HFFc6 (cell line): ENCODE data around the gene WDR90. TPM values are rescaled to one million over a fixed set of nuclear protein-coding genes. Genes with fewer than 3 reads are reported as not detected.
A peak's percentile ranks its signal among the peaks of the same experiment; 100 is the strongest.

Source experiments
- DNase-seq: peaks from one replicate; pipeline ENCODE4 v3.0.0-alpha.2; 2018
- H3K27ac Mint-ChIP-seq: 2 replicates; pipeline ENCODE4 v1.8.0; 2020; ENCODE audit warnings: mild to moderate bottlenecking, mixed read lengths
- H3K27me3 Mint-ChIP-seq: 2 replicates; pipeline ENCODE4 v1.8.0; 2021; ENCODE audit warnings: mild to moderate bottlenecking, moderate library complexity, mixed read lengths; ENCODE audit not compliant: insufficient read depth
- H3K36me3 Mint-ChIP-seq: 2 replicates; pipeline ENCODE4 v1.8.0; 2021; ENCODE audit warnings: low read depth, mixed read lengths
- H3K4me1 Mint-ChIP-seq: 2 replicates; pipeline ENCODE4 v1.8.0; 2020; ENCODE audit warnings: low read depth, mixed read lengths
- H3K4me3 Mint-ChIP-seq: 2 replicates; pipeline ENCODE4 v1.8.0; 2020; ENCODE audit warnings: mild to moderate bottlenecking, moderate library complexity, mixed read lengths
- H3K9me3 Mint-ChIP-seq: 2 replicates; pipeline ENCODE4 v1.8.0; 2020; ENCODE audit warnings: mild to moderate bottlenecking, mixed read lengths
- CTCF ChIP-seq: fragments of 200-600 bp; sonication (generic); IDR thresholded peaks from 2 replicates; pipeline ENCODE4 v1.5.0; 2021; ENCODE audit warnings: antibody characterized with exemption, mild to moderate bottlenecking
- total RNA-seq, 6 experiments: library from RNA; stranded (reverse); fragmentation: NEBNext Ultra II Directional; extraction: Animal tissue kit (Norgen Biotek cat#: 25700); gene quantifications; 2 replicates in 1 of 6; 3 replicates in 5 of 6; pipeline ENCODE4 v1.2.3, GENCODE V29; 2021

Gene WDR90
- total RNA-seq, 6 experiments from 2014 or later, result 11.6 to 19.0 (median 17.7) TPM

GRCh38 chr16:634996-635395 lies 14.2 kb upstream of the WDR90 start:
- peak overlapping the region; percentile 62 for H3K4me3 Mint-ChIP-seq
- no peak for TF ChIP-seq CTCF
- no peaks in the 10 kb centered on the region for H3K4me1 Mint-ChIP-seq
- H3K27me3 Mint-ChIP-seq, result peaks cover 8% of the 10 kb centered on the region
- 0 out of 2 replicates have a peak, but pooled peaks cover 4% of the 10 kb centered on the region for H3K9me3 Mint-ChIP-seq
- H3K27ac Mint-ChIP-seq, result no peak overlapping the region
- DNase-seq, result no peak
- no peaks in the 10 kb centered on the region for H3K36me3 Mint-ChIP-seq

- H3K9me3 Mint-ChIP-seq, result 0 out of 2 replicates have a peak, but pooled peaks cover 4% of the 10 kb centered on the region
- H3K36me3 Mint-ChIP-seq, result no peaks in the 10 kb centered on the region
- no peak overlapping the region for H3K27ac Mint-ChIP-seq
- no peak for TF ChIP-seq CTCF
- H3K4me3 Mint-ChIP-seq, result peak overlapping the region; percentile 90
- H3K27me3 Mint-ChIP-seq, result peaks cover 8% of the 10 kb centered on the region
- H3K4me1 Mint-ChIP-seq, result no peaks in the 10 kb centered on the region
- no peak for DNase-seq
Measured at GRCh38 chr16:635573-636205, 13.5 kb upstream of the WDR90 start.

GRCh38 chr16:636206-637080 lies 12.7 kb upstream of the WDR90 start, which contains the start of gene METTL26:
Gene METTL26, minus strand, starts transcription at chr16:636305. Its CDS starts 15 bp downstream, at chr16:636290.
- Mint-ChIP-seq H3K27ac (peak within 1 kb of the TSS; percentile 86), H3K27me3 (peaks cover 8% of the 10 kb centered on the region), H3K4me1 (no peaks in the 10 kb centered on the region), H3K4me3 (peak within 1 kb of the TSS; percentile 90), H3K9me3 (0 out of 2 replicates have a peak, but pooled peaks cover 4% of the 10 kb centered on the region), H3K36me3 (no peaks in the 10 kb centered on the region)
- 0 out of 2 replicates have a peak, but pooled peaks have one; percentile 4 for TF ChIP-seq CTCF
- peak; percentile 92 for DNase-seq

GRCh38 chr16:637081-638018 lies 11.8 kb upstream of the WDR90 start:
- DNase-seq, result no peak
- no peaks in the 10 kb centered on the region for H3K4me1 Mint-ChIP-seq
- peak overlapping the region; percentile 86 for H3K27ac Mint-ChIP-seq
- 0 out of 2 replicates have a peak, but pooled peaks cover 4% of the 10 kb centered on the region for H3K9me3 Mint-ChIP-seq
- no peaks in the 10 kb centered on the region for H3K36me3 Mint-ChIP-seq
- peaks cover 8% of the 10 kb centered on the region for H3K27me3 Mint-ChIP-seq
- no peak for TF ChIP-seq CTCF
- H3K4me3 Mint-ChIP-seq, result peak overlapping the region; percentile 90

GRCh38 chr16:638034-638543 lies 11.1 kb upstream of the WDR90 start:
- no peak overlapping the region for H3K27ac Mint-ChIP-seq
- DNase-seq, result no peak
- TF ChIP-seq CTCF, result no peak
- no peak overlapping the region for H3K4me3 Mint-ChIP-seq
- peaks cover 8% of the 10 kb centered on the region for H3K27me3 Mint-ChIP-seq
- 0 out of 2 replicates have a peak, but pooled peaks cover 4% of the 10 kb centered on the region for H3K9me3 Mint-ChIP-seq
- no peaks in the 10 kb centered on the region for H3K36me3 Mint-ChIP-seq
- no peaks in the 10 kb centered on the region for H3K4me1 Mint-ChIP-seq
